Endometrial microvascular endothelial cells (primary cell): ENCODE results near the gene RXRA. TPM values are rescaled to one million over a fixed set of nuclear protein-coding genes. Genes with fewer than 3 reads are reported as not detected.

Experiments used
- in situ Hi-C: cut with HindIII; loops from 2 replicates; pipeline ENCODE4 v1.10.0; 2017; ENCODE audit warnings: low sequenced_read_pairs, low pct_unique_long_range_greater_than_20kb; ENCODE audit errors: inconsistent ontology term
- total RNA-seq: library from RNA; depleted of rRNA; stranded (reverse); fragments of >200 nt; gene quantifications from one replicate; pipeline ENCODE4 v1.2.3, GENCODE V29; 2015; ENCODE audit errors: inconsistent ontology term

The RXRA gene
- total RNA-seq, 1 donor from 2014 or later, result 14.8 TPM

DNA sequence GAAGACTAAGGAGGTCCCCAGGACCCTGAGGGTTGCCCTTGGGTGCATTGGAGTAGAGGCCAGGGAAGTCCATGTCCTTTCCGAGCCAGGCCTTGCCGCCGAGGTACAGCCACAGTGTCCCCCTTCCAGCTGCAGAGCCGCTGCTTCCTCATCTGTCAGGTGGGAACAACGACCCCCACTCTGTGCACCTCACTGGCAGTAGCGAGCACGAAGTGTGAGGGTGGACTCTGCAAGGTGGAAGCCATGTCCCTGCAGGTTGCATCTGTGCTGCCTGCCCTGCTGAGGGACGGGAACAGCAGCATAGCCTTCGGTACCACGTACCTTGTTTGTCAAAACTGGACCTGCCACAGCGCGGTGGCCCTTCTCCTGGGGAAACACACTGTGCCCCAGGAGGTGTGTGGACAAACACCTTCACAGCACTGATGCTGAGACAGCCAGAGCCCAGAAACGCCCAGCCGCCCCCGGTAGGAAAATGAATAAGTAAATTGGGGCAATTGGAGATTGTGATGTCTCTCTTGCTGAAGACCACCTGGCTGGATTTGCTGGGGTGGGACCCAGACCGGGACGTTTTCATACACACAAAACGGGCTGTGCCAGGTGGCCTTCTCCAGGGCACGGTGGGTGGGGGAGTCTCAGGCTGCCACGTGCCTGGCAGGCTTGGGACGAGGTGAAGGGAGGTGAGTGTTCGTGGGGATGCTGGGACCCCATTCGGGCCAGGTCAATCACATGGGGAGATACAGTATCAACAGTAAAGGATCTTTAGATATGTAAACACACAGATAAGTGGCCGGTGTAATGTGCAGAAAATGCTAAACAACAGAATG lies 157.3 kb downstream of the RXRA start:
- in situ Hi-C loops, result no loop called here

DNA sequence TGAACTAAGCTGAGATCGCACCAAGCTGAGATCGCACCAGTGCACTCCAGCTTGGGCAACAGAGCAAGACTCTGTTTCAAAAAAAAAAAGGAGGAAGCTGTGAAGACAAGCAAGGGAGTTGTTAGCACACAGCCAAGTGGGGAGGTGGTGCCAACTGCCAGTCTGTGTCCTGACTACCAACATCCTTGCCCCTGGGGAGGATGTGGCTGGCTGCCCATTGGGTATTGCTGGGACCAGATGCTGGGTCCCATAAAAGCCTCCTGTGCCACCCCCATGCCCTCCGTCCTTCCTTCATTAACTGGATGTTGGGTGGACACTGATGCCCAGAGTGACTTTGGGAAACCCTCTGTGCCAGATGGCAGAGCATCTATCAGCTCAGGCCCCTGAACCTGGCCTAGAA lies 158.2 kb downstream of the RXRA start:
- in situ Hi-C loops, result no loop called here

DNA sequence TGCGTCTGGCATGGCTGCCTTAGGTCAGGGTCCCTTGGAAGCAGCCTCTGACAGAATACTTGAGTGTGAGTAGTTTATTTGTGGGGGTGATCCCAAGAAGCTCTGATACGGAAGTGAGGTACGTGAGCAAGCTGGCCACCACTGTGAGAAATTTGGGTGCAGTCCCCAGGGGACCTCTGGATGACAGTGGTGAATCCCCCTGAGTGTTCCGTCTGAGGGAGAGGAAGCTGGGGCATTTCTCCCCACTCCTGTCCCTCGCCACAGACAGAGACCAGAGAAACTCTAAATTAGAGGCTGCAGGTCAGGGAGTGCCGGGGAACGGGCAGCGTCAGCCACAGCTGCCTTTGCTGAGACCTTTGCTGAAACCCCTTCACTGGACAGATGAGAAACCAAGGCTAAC lies 159.4 kb downstream of the RXRA start:
- in situ Hi-C loops, result no loop called here

DNA sequence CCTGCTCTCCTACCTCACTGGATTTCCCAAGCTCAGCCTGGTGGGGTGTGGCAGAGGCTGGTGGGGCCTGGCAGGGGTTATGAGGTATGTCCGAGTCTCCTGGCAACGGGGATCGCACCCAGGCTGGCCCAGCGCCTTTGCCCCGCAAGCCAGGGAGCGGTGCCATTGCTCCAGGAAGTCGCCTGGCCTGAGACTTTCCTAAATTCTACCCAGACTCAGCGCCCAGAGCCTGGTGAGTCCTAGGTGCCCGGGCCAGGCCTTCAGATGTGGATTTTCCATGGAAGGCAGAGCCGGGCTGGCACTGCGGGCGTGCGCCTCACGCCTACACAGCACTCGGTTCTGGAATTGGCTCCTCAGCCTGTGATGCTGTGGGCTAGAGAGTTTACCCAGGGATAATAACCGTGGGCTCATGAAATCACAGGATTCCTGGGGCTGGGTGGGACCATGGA lies 159.9 kb downstream of the RXRA start:
- in situ Hi-C loops, result no loop called here

DNA sequence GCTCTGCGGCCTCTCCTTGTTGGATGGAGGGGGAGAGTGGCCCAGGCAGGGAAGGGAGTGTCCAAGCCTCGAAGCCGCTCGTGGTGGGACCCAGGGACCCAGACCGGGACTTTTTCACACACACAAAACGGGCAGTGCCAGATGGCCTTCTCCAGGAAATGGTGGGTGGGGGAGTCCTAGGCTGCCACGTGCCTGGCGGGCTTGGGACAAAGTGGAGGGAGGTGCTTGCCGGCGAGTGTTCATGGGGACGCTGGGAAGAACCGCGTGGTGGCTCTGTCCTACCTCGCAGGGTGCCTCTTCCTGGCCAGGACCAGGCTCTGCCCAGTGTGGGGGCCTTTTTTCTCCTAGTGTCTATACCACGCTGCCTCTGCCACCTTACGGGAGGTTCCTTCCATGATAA lies 160.3 kb downstream of the RXRA start:
- in situ Hi-C loops, result no loop called here

Other genes with a start within 250 kb of the RXRA start
- 34.6 TPM for gene WDR5, start 190.4 kb upstream of the RXRA start, total RNA-seq
- gene RNU6ATAC, start 161.9 kb upstream of the RXRA start, total RNA-seq, result not detected